Astrocyte (in vitro differentiated cells and primary cell): Measurements from ENCODE around the gene IFNG-AS1. TPM values are rescaled to one million over a fixed set of nuclear protein-coding genes. Genes with fewer than 3 reads are reported as not detected.

Source experiments
- DNase-seq: peaks from one replicate; pipeline ENCODE4 v3.0.0-alpha.2; 2010; ENCODE audit warnings: low read depth
- FAIRE-seq: peaks from 2 replicates; lab custom pipeline; 2011; peaks lifted over from hg19 to GRCh38; lab: Jason Lieb, UNC
- H2AFZ ChIP-seq: 2 replicates; pipeline ENCODE4 v1.6.0; 2012; ENCODE audit warnings: low read depth, low read length, inconsistent platforms
- H3K27ac ChIP-seq: 2 replicates; pipeline ENCODE4 v1.5.1; 2011; ENCODE audit warnings: low read depth, low read length, inconsistent platforms
- H3K27me3 ChIP-seq: 2 replicates; pipeline ENCODE4 v1.6.0; 2011; ENCODE audit warnings: low read length, inconsistent platforms; ENCODE audit not compliant: insufficient read depth
- H3K36me3 ChIP-seq: 2 replicates; pipeline ENCODE4 v1.5.1; 2011; ENCODE audit warnings: low read length, inconsistent platforms; ENCODE audit not compliant: insufficient read depth
- H3K4me1 ChIP-seq: 2 replicates; pipeline ENCODE4 v1.5.1; 2011; ENCODE audit warnings: low read length, inconsistent platforms; ENCODE audit not compliant: insufficient read depth
- H3K4me2 ChIP-seq: 2 replicates; pipeline ENCODE4 v1.6.0; 2012; ENCODE audit warnings: low read length, inconsistent platforms
- H3K4me3 ChIP-seq: 2 replicates; pipeline ENCODE4 v1.5.1; 2011; ENCODE audit warnings: low read depth, mild to moderate bottlenecking, low read length, inconsistent platforms; ENCODE audit not compliant: insufficient read depth
- H3K79me2 ChIP-seq: 2 replicates; pipeline ENCODE4 v1.6.0; 2012; ENCODE audit warnings: mild to moderate bottlenecking, low read length, inconsistent platforms; ENCODE audit not compliant: insufficient read depth
- H3K9ac ChIP-seq: 2 replicates; pipeline ENCODE4 v1.6.0; 2012; ENCODE audit warnings: mild to moderate bottlenecking, low read length, inconsistent platforms
- H3K9me3 ChIP-seq: 2 replicates; pipeline ENCODE4 v1.5.1; 2012; ENCODE audit warnings: low read depth, mild to moderate bottlenecking, low read length, inconsistent platforms; ENCODE audit not compliant: insufficient read depth
- H4K20me1 ChIP-seq: 2 replicates; pipeline ENCODE4 v1.6.0; 2012; ENCODE audit warnings: low read length, inconsistent platforms; ENCODE audit not compliant: insufficient read depth
- H3K27ac Mint-ChIP-seq: one replicate; pipeline ENCODE4 v1.8.0; 2021; ENCODE audit warnings: mild to moderate bottlenecking, mixed read lengths; ENCODE audit not compliant: unreplicated experiment
- H3K27me3 Mint-ChIP-seq: one replicate; pipeline ENCODE4 v1.8.0; 2021; ENCODE audit warnings: low read depth, mixed read lengths; ENCODE audit not compliant: unreplicated experiment
- H3K36me3 Mint-ChIP-seq: one replicate; pipeline ENCODE4 v1.8.0; 2021; ENCODE audit warnings: low read depth, mixed read lengths; ENCODE audit not compliant: unreplicated experiment
- H3K4me1 Mint-ChIP-seq: one replicate; pipeline ENCODE4 v1.8.0; 2021; ENCODE audit warnings: low read depth, mixed read lengths; ENCODE audit not compliant: unreplicated experiment
- H3K4me3 Mint-ChIP-seq: one replicate; pipeline ENCODE4 v1.8.0; 2021; ENCODE audit warnings: mild to moderate bottlenecking, moderate library complexity, mixed read lengths; ENCODE audit not compliant: unreplicated experiment
- H3K9me3 Mint-ChIP-seq: one replicate; pipeline ENCODE4 v1.8.0; 2021; ENCODE audit warnings: mild to moderate bottlenecking, mixed read lengths; ENCODE audit not compliant: unreplicated experiment
- CTCF ChIP-seq: IDR thresholded peaks from 2 replicates; pipeline ENCODE4 v1.5.1; 2011; ENCODE audit warnings: low read depth, mild to moderate bottlenecking, inconsistent platforms, low read length, moderate library complexity; ENCODE audit not compliant: insufficient read depth
- EZH2 ChIP-seq: IDR thresholded peaks from 2 replicates; pipeline ENCODE4 v1.6.1; 2012; ENCODE audit warnings: mild to moderate bottlenecking, low read length, inconsistent platforms; ENCODE audit not compliant: insufficient read depth
- total RNA-seq: library from RNA; stranded (reverse); gene quantifications from 2 replicates; pipeline ENCODE4 v1.2.1, GENCODE V29; 2021

Gene IFNG-AS1
- total RNA-seq, 1 donor from 2014 or later: not detected

GRCh38 chr12:67944093-67944492, 45.2 kb upstream of the IFNG-AS1 start:
- H3K4me2 ChIP-seq: no peak overlapping the region
- Mint-ChIP-seq H3K27ac (no peak overlapping the region), H3K4me1 (peaks cover 25% of the 10 kb centered on the region), H3K27me3 (peaks cover 2% of the 10 kb centered on the region), H3K9me3 (peaks cover 2% of the 10 kb centered on the region), H3K4me3 (no peak overlapping the region), H3K36me3 (no peaks in the 10 kb centered on the region)
- no peaks in the 10 kb centered on the region for H4K20me1 ChIP-seq
- no peak for DNase-seq
- H3K9me3 ChIP-seq: no peaks in the 10 kb centered on the region
- H3K4me3 ChIP-seq: no peak overlapping the region
- H3K4me1 ChIP-seq: no peaks in the 10 kb centered on the region
- TF ChIP-seq EZH2 (no peak), CTCF (no peak)
- no peaks in the 10 kb centered on the region for H3K79me2 ChIP-seq
- FAIRE-seq: no peak
- H3K27ac ChIP-seq: no peak overlapping the region
- no peak overlapping the region for H2AFZ ChIP-seq
- H3K9ac ChIP-seq: no peak overlapping the region
- H3K27me3 ChIP-seq: no peaks in the 10 kb centered on the region
- H3K36me3 ChIP-seq: no peaks in the 10 kb centered on the region

- H3K27me3 Mint-ChIP-seq: no peaks in the 10 kb centered on the region
- no peaks in the 10 kb centered on the region for H4K20me1 ChIP-seq
- no peak overlapping the region for H3K4me3 ChIP-seq
- DNase-seq: no peak
- no peaks in the 10 kb centered on the region for H3K36me3 ChIP-seq
- TF ChIP-seq EZH2: no peak
- no peak for TF ChIP-seq CTCF
- H3K4me3 Mint-ChIP-seq: no peak overlapping the region
- H3K9me3 Mint-ChIP-seq: no peaks in the 10 kb centered on the region
- H3K4me1 ChIP-seq: no peaks in the 10 kb centered on the region
- no peak overlapping the region for H3K9ac ChIP-seq
- H3K36me3 Mint-ChIP-seq: no peaks in the 10 kb centered on the region
- H3K27me3 ChIP-seq: no peaks in the 10 kb centered on the region
- no peak overlapping the region for H3K27ac ChIP-seq
- FAIRE-seq: no peak
- no peaks in the 10 kb centered on the region for H3K4me1 Mint-ChIP-seq
- no peaks in the 10 kb centered on the region for H3K79me2 ChIP-seq
- no peaks in the 10 kb centered on the region for H3K9me3 ChIP-seq
- H2AFZ ChIP-seq: no peak overlapping the region
- H3K27ac Mint-ChIP-seq: no peak overlapping the region
- no peak overlapping the region for H3K4me2 ChIP-seq
Observed at GRCh38 chr12:67952787-67953186, 36.5 kb upstream of the IFNG-AS1 start.

GRCh38 chr12:67957383-67957782, 31.9 kb upstream of the IFNG-AS1 start:
- no peak for DNase-seq
- H3K9ac ChIP-seq: no peak overlapping the region
- H3K4me3 ChIP-seq: no peak overlapping the region
- no peaks in the 10 kb centered on the region for H3K9me3 ChIP-seq
- Mint-ChIP-seq H3K4me1 (no peaks in the 10 kb centered on the region), H3K27ac (peak overlapping the region; percentile 8), H3K9me3 (peaks cover 2% of the 10 kb centered on the region), H3K4me3 (no peak overlapping the region), H3K27me3 (no peaks in the 10 kb centered on the region), H3K36me3 (no peaks in the 10 kb centered on the region)
- no peak for TF ChIP-seq EZH2
- no peak for TF ChIP-seq CTCF
- H3K36me3 ChIP-seq: no peaks in the 10 kb centered on the region
- no peak for FAIRE-seq
- H3K79me2 ChIP-seq: no peaks in the 10 kb centered on the region
- no peaks in the 10 kb centered on the region for H4K20me1 ChIP-seq
- H3K4me1 ChIP-seq: no peaks in the 10 kb centered on the region
- H3K27ac ChIP-seq: no peak overlapping the region
- H2AFZ ChIP-seq: no peak overlapping the region
- H3K27me3 ChIP-seq: no peaks in the 10 kb centered on the region
- no peak overlapping the region for H3K4me2 ChIP-seq
